NCI-H1417 (cell line): ENCODE results near the gene APOO.

Experiments
- DNase-seq, 3 experiments: peaks; one replicate each; lab custom pipeline; 2025; lab: John Stamatoyannopoulos, UW

Gene APOO

GRCh38 chrX:23819385-23820234 is 88.1 kb downstream of the APOO start:
- no peak for DNase-seq

GRCh38 chrX:23817979-23818336 is 89.8 kb downstream of the APOO start:
- DNase-seq, result peak in 1 of 3 experiments; percentile 39

DNA sequence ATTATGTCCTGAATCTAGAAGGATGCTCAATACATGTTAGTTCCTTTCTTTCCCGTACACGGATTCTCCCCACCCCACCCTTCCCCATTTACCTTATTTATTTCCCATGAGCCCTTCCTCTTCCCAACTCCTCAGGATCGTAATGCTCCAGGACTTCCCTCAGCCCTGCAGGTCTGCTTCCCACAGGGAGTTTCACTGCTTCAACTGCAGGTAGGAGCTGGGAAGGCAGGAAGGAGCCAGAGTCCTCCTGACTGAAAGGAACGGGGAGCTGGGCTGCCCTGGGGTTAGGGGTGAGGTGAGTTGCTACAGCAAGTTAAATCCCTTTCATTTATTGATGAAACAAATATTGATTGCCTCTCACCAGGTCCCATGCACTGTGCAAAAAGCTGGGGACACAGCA is 91.6 kb downstream of the APOO start:
- DNase-seq, result no peak

- DNase-seq, result no peak
Observed at GRCh38 chrX:23815376-23815775, 92.4 kb downstream of the APOO start.

GRCh38 chrX:23813808-23814207 is 93.9 kb downstream of the APOO start:
- no peak for DNase-seq

- DNase-seq, result no peak
Observed at GRCh38 chrX:23811656-23812055, 96.1 kb downstream of the APOO start.

DNA sequence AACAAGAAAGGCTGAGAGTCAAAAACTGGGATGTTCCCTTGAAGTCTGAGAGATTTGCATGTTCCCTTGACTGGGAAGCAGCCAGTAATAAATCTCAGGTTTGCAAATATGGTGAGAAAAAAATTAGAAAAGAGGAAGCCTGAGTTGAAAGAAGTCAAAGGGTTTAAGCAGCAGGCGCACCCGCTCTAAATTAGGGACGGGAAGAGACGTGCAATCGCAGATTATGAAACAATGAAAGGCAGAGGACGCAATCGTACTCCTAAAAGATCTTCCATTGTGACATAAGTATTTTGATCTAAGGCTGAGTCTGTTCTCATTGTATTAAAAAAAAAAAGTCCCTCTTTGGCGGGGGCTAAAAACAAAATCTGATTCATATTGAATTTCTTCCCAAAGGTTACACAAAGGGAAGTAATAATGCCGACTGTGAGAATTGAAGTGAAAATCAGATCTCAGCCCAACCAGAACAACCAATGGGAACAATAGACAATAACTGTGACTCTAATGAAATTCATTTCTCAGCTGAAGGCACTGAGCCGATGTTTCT is 96.6 kb downstream of the APOO start:
- no peak for DNase-seq

GRCh38 chrX:23810279-23810678 is 97.5 kb downstream of the APOO start:
- no peak for DNase-seq

DNA sequence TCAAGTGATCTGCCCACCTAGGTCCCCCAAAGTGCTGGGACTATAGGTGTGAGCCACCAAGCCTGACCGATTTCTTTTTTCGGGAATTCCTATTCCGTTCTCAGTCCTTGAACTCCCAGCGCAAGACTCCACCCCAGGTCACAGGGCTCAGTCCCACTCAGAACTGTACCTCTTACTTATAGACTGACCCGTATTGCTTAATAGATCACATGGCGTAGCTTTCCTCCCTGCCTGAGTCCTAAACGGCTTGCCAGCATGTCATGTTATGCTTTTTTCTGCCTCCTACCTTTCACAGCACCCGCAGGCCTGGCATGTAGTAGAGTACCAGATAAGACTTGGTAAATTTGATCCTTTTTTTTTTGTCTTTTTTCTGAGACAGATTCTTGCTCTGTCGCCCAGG is 102.3 kb downstream of the APOO start:
- DNase-seq, result no peak

DNA sequence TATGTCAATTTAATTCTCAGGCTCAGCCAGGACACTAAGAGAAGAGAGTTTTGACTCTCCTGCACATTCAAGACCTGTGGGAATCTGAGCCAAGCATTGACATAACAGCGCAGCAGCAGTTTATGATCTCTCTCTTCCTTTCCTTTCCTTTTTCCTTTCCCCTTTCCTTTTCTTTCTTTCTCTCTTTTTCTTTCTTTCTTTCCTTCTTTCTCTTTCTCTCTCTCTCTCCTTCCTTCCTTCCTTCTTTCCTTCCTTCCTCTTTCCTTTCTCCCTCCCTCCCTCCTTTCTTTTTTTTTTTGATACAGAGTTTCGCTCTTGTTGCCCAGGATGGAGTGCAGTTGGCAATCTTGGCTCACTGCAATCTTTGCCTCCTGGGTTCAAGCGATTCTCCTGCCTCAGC is 103.2 kb downstream of the APOO start:
- DNase-seq, result no peak

- no peak for DNase-seq
Observed at GRCh38 chrX:23803931-23804381, 103.8 kb downstream of the APOO start.

DNA sequence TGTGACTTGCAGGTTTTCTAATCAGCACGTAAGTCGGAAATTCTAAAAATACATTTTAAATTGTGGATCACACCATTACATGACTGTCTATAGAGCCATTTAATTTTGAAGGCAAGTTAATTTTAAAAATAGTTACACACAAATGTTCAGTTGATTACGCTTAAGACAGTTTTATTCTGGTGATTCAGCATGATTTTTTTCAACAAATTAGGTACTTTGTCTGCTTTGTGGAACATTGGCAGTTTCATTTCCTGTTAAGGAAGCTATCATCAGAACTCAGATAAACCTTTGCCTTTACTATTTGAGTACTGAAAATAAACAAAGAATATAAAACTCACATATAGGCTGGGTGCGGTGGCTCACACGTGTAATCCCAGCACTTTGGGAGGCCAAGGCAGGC is 105.3 kb downstream of the APOO start:
- DNase-seq, result no peak

DNA sequence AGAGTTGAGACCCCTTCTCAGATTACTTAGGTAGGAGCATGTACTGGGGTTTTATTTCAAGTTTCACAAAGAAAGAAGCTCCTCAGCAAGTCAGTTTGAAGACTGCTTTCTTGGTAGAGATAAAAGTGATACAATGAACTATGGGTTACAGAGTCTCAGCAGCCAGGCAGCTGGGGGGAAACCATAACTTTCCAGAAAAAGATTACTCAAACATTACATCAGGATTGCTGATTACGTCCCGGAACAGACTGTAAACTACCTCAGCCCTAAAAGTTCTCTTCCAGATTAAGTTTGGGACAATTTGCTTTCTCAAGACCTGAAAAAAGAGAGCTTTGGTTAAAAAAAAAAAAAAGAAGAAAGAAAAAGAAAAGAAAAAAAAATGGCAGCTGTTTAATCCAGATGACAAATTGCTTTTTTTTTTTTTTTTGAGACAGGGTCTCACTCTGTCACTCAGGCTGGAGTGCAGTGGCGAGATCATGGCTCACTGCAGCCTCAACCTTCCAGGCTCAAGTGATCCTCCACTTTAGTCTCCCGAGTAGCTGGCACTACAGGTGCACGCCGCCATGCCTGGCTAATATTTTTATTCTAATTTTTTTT is 108.2 kb downstream of the APOO start:
- no peak for DNase-seq

GRCh38 chrX:23797371-23798128 is 110.2 kb downstream of the APOO start:
- DNase-seq, result peak in 2 of 3 experiments; percentile 54 to 80

DNA sequence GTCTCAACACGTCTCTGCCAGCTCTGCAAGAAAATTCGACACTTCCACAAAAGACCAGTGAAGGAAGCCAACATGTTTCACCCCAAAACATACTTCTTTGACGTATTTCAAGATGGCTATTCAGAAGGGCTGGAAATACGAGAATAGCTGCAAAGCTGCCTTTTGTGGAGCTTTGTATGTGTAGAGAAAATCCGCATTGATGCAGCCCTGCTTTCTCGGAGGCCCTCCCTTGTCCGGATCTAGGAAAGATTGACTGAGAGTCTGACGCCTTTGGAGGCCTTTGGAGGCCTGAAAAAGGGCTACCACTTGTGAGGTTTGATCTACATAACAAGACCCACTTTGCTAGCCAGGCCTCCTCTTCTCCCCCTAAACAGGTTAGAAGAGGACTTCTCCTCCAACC is 112.5 kb downstream of the APOO start:
- no peak for DNase-seq

GRCh38 chrX:23792861-23793553 is 114.7 kb downstream of the APOO start:
- DNase-seq, result peak; percentile 35 to 98 (median 87)

DNA sequence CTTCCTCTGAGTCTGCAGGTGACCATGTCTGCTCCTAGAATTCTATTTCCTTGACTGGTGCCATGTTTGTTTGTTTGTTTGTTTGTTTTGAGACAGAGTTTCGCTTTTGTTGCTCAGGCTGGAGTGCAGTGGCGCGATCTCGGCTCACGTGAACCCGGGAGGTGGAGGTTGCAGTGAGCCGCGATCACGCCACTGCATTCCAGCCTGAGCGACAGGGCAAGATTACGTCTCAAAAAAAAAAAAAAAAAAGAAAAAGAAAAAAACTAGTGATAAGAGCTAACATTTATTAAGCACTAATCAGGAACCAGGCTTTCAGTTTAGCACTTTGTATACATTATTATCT is 117.6 kb downstream of the APOO start:
- no peak for DNase-seq

- DNase-seq, result no peak
Observed at GRCh38 chrX:23789386-23790154, 118.2 kb downstream of the APOO start.

DNA sequence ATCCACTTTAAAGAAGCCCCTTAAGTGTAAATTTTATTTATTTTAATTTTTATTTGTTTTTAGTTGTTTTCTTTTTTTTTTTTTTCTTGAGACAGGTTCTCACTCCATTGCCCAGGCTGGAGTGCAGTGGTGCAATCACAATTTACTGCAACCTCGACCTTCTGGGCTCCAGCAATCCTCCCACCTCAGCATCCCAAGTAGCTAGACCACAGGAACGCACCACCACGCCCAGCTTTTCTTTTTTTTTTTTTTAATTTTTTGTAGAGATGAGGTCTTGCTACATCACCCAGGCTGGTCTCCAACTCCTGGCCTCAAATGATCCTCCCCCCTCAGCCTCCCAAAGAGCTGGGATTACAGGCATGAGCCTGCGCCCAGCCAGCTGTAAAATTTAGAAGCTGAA is 118.8 kb downstream of the APOO start:
- DNase-seq, result no peak

GRCh38 chrX:23788521-23788920 is 119.2 kb downstream of the APOO start:
- DNase-seq, result no peak

- DNase-seq, result no peak
Observed at GRCh38 chrX:23787745-23788118, 120.0 kb downstream of the APOO start.
